Mesendoderm (in vitro differentiated cells): ENCODE data around the gene HILPDA.

Source experiments
- DNase-seq: peaks from one replicate; pipeline ENCODE4 v3.0.0; 2013
- H2AK5ac ChIP-seq: 2 replicates; pipeline ENCODE4 v1.6.1; 2013; ENCODE audit warnings: low read length, inconsistent platforms
- H2BK120ac ChIP-seq: 2 replicates; pipeline ENCODE4 v1.6.1; 2013; ENCODE audit warnings: low read depth, mild to moderate bottlenecking, low read length, moderate library complexity, mixed read lengths
- H2BK15ac ChIP-seq: replicated peaks from 2 replicates; pipeline ENCODE4 v1.6.1; 2013; ENCODE audit warnings: low read depth, mild to moderate bottlenecking, moderate library complexity
- H2BK5ac ChIP-seq: 2 replicates; pipeline ENCODE4 v1.6.1; 2013; ENCODE audit warnings: low read length, inconsistent platforms
- H3K18ac ChIP-seq: 2 replicates; pipeline ENCODE4 v1.6.1; 2013; ENCODE audit warnings: mild to moderate bottlenecking, low read length, mixed read lengths
- H3K23ac ChIP-seq: one replicate; pipeline ENCODE4 v1.6.1; 2013; ENCODE audit warnings: low read length
- H3K27ac ChIP-seq: 2 replicates; pipeline ENCODE4 v1.5.1; 2013; ENCODE audit warnings: low read depth, mild to moderate bottlenecking, inconsistent platforms, low read length, moderate library complexity
- H3K27me3 ChIP-seq: 2 replicates; pipeline ENCODE4 v1.6.1; 2013; ENCODE audit warnings: low read length, control low read depth, mild to moderate bottlenecking, inconsistent platforms; ENCODE audit not compliant: insufficient read depth, poor library complexity
- H3K36me3 ChIP-seq: 2 replicates; pipeline ENCODE4 v1.6.1; 2013; ENCODE audit warnings: low read length, inconsistent platforms; ENCODE audit not compliant: control insufficient read depth, insufficient read depth
- H3K4ac ChIP-seq: one replicate; pipeline ENCODE4 v1.6.1; 2013; ENCODE audit warnings: low read depth, mild to moderate bottlenecking, low read length, moderate library complexity
- H3K4me1 ChIP-seq: 2 replicates; pipeline ENCODE4 v1.6.1; 2013; ENCODE audit warnings: low read depth, low read length, inconsistent platforms; ENCODE audit not compliant: control insufficient read depth
- H3K4me2 ChIP-seq: 2 replicates; pipeline ENCODE4 v1.6.1; 2013; ENCODE audit warnings: low read length
- H3K4me3 ChIP-seq: 2 replicates; pipeline ENCODE4 v1.5.1; 2013; ENCODE audit warnings: mild to moderate bottlenecking, low read length
- H3K56ac ChIP-seq: one replicate; pipeline ENCODE4 v1.6.1; 2013; ENCODE audit warnings: low read length
- H3K79me1 ChIP-seq: 2 replicates; pipeline ENCODE4 v1.6.1; 2013; ENCODE audit warnings: low read length, inconsistent platforms
- H3K79me2 ChIP-seq: 2 replicates; pipeline ENCODE4 v1.6.1; 2013; ENCODE audit warnings: mild to moderate bottlenecking, low read length; ENCODE audit not compliant: control insufficient read depth, insufficient read depth
- H3K9ac ChIP-seq: 2 replicates; pipeline ENCODE4 v1.6.1; 2013; ENCODE audit warnings: low read length, inconsistent platforms
- H4K5ac ChIP-seq: one replicate; pipeline ENCODE4 v1.6.1; 2013; ENCODE audit warnings: low read length
- H4K8ac ChIP-seq: one replicate; pipeline ENCODE4 v1.6.1; 2013; ENCODE audit warnings: low read depth, mild to moderate bottlenecking, control low read depth, low read length, moderate library complexity
- WGBS: extraction: QIAGEN DNeasy Blood & Tissue Kit; methylation state at CpG from one replicate; pipeline ENCODE4 v1.1.7; 2013; ENCODE audit warnings: low lambda C conversion rate, missing lambda C conversion rate; ENCODE audit not compliant: insufficient coverage; ENCODE audit errors: extremely low coverage; 5-methylcytosine and 5-hydroxymethylcytosine counted together

Gene HILPDA

GRCh38 chr7:128446306-128446705 lies 9.4 kb upstream of the HILPDA start:
- H2BK120ac ChIP-seq: no peak overlapping the region
- H3K23ac ChIP-seq: no peak overlapping the region
- no peak overlapping the region for H3K18ac ChIP-seq
- no peak overlapping the region for H3K27ac ChIP-seq
- H3K79me1 ChIP-seq: no peaks in the 10 kb centered on the region
- H3K56ac ChIP-seq: no peak overlapping the region
- H3K4me2 ChIP-seq: no peak overlapping the region
- H3K9ac ChIP-seq: no peak overlapping the region
- no peak overlapping the region for H4K5ac ChIP-seq
- H3K4me1 ChIP-seq: no peaks in the 10 kb centered on the region
- no peaks in the 10 kb centered on the region for H3K79me2 ChIP-seq
- DNase-seq: no peak
- H3K36me3 ChIP-seq: no peaks in the 10 kb centered on the region
- WGBS: no CpG with 5 or more reads among the region's 5 CpGs
- no peak overlapping the region for H2BK15ac ChIP-seq
- no peak overlapping the region for H2BK5ac ChIP-seq
- H3K4me3 ChIP-seq: no peak overlapping the region
- no peak overlapping the region for H4K8ac ChIP-seq
- no peak overlapping the region for H3K4ac ChIP-seq
- no peak overlapping the region for H2AK5ac ChIP-seq
- H3K27me3 ChIP-seq: no peaks in the 10 kb centered on the region

- no peaks in the 10 kb centered on the region for H3K27me3 ChIP-seq
- H3K4me2 ChIP-seq: no peak overlapping the region
- no peak overlapping the region for H3K4me3 ChIP-seq
- no peaks in the 10 kb centered on the region for H3K4me1 ChIP-seq
- H3K4ac ChIP-seq: no peak overlapping the region
- H4K5ac ChIP-seq: no peak overlapping the region
- no peaks in the 10 kb centered on the region for H3K79me2 ChIP-seq
- no peaks in the 10 kb centered on the region for H3K36me3 ChIP-seq
- no peak overlapping the region for H3K18ac ChIP-seq
- H3K56ac ChIP-seq: no peak overlapping the region
- no CpG with 5 or more reads among the region's 4 CpGs for WGBS
- H3K9ac ChIP-seq: no peak overlapping the region
- no peaks in the 10 kb centered on the region for H3K79me1 ChIP-seq
- DNase-seq: no peak
- H2BK15ac ChIP-seq: no peak overlapping the region
- no peak overlapping the region for H2BK120ac ChIP-seq
- no peak overlapping the region for H2BK5ac ChIP-seq
- no peak overlapping the region for H3K23ac ChIP-seq
- no peak overlapping the region for H4K8ac ChIP-seq
- H3K27ac ChIP-seq: no peak overlapping the region
- H2AK5ac ChIP-seq: no peak overlapping the region
These were observed 7.6 kb upstream of the HILPDA start for GRCh38 chr7:128447941-128448564.

- H3K23ac ChIP-seq: no peak overlapping the region
- H2BK15ac ChIP-seq: no peak overlapping the region
- H2AK5ac ChIP-seq: no peak overlapping the region
- H4K5ac ChIP-seq: no peak overlapping the region
- no peaks in the 10 kb centered on the region for H3K79me2 ChIP-seq
- H3K27ac ChIP-seq: no peak overlapping the region
- H2BK120ac ChIP-seq: no peak overlapping the region
- WGBS: no CpG with 5 or more reads among the region's 6 CpGs
- no peak overlapping the region for H2BK5ac ChIP-seq
- DNase-seq: no peak
- H3K9ac ChIP-seq: no peak overlapping the region
- H3K79me1 ChIP-seq: no peaks in the 10 kb centered on the region
- no peak overlapping the region for H4K8ac ChIP-seq
- H3K27me3 ChIP-seq: no peaks in the 10 kb centered on the region
- H3K4me1 ChIP-seq: peaks cover 3% of the 10 kb centered on the region
- H3K36me3 ChIP-seq: no peaks in the 10 kb centered on the region
- H3K4ac ChIP-seq: no peak overlapping the region
- no peak overlapping the region for H3K18ac ChIP-seq
- H3K56ac ChIP-seq: no peak overlapping the region
- H3K4me2 ChIP-seq: no peak overlapping the region
- H3K4me3 ChIP-seq: no peak overlapping the region
These were observed 6.9 kb upstream of the HILPDA start for GRCh38 chr7:128448751-128449302.

- no peak overlapping the region for H2AK5ac ChIP-seq
- no peak overlapping the region for H2BK120ac ChIP-seq
- H4K8ac ChIP-seq: no peak overlapping the region
- H3K4me1 ChIP-seq: peaks cover 10% of the 10 kb centered on the region
- H2BK15ac ChIP-seq: no peak overlapping the region
- no peak overlapping the region for H3K23ac ChIP-seq
- no peak overlapping the region for H2BK5ac ChIP-seq
- no peak overlapping the region for H3K56ac ChIP-seq
- H3K36me3 ChIP-seq: no peaks in the 10 kb centered on the region
- no peak overlapping the region for H3K4ac ChIP-seq
- no peak overlapping the region for H3K18ac ChIP-seq
- H3K27ac ChIP-seq: no peak overlapping the region
- no peak overlapping the region for H3K4me2 ChIP-seq
- DNase-seq: no peak
- no peak overlapping the region for H4K5ac ChIP-seq
- H3K27me3 ChIP-seq: no peaks in the 10 kb centered on the region
- no CpG with 5 or more reads among the region's 4 CpGs for WGBS
- H3K4me3 ChIP-seq: no peak overlapping the region
- no peaks in the 10 kb centered on the region for H3K79me2 ChIP-seq
- H3K9ac ChIP-seq: no peak overlapping the region
- no peaks in the 10 kb centered on the region for H3K79me1 ChIP-seq
These were observed 5.3 kb upstream of the HILPDA start for GRCh38 chr7:128450409-128450808.

- no peak overlapping the region for H3K27ac ChIP-seq
- no peak overlapping the region for H3K4me2 ChIP-seq
- no peak overlapping the region for H2BK120ac ChIP-seq
- H3K79me1 ChIP-seq: no peaks in the 10 kb centered on the region
- no CpG with 5 or more reads among the region's 5 CpGs for WGBS
- H3K79me2 ChIP-seq: peaks cover under 1% of the 10 kb centered on the region
- H3K9ac ChIP-seq: no peak overlapping the region
- no peaks in the 10 kb centered on the region for H3K27me3 ChIP-seq
- H3K56ac ChIP-seq: no peak overlapping the region
- H4K5ac ChIP-seq: no peak overlapping the region
- H3K4ac ChIP-seq: no peak overlapping the region
- H2BK5ac ChIP-seq: no peak overlapping the region
- H3K23ac ChIP-seq: no peak overlapping the region
- no peak overlapping the region for H3K18ac ChIP-seq
- no peak overlapping the region for H3K4me3 ChIP-seq
- peaks cover 10% of the 10 kb centered on the region for H3K4me1 ChIP-seq
- H3K36me3 ChIP-seq: no peaks in the 10 kb centered on the region
- no peak overlapping the region for H2AK5ac ChIP-seq
- no peak for DNase-seq
- H2BK15ac ChIP-seq: no peak overlapping the region
- no peak overlapping the region for H4K8ac ChIP-seq
These were observed 4.8 kb upstream of the HILPDA start for GRCh38 chr7:128450913-128451312.

GRCh38 chr7:128452552-128452951 lies 3.1 kb upstream of the HILPDA start:
- no peak overlapping the region for H4K5ac ChIP-seq
- H3K4me3 ChIP-seq: no peak overlapping the region
- no peak overlapping the region for H2AK5ac ChIP-seq
- H3K36me3 ChIP-seq: no peaks in the 10 kb centered on the region
- no peak overlapping the region for H3K23ac ChIP-seq
- H2BK5ac ChIP-seq: no peak overlapping the region
- H3K79me2 ChIP-seq: peaks cover 12% of the 10 kb centered on the region
- WGBS: no CpG with 5 or more reads among the region's 1 CpG
- H3K4me2 ChIP-seq: no peak overlapping the region
- H3K9ac ChIP-seq: no peak overlapping the region
- no peak overlapping the region for H2BK120ac ChIP-seq
- no peak overlapping the region for H3K56ac ChIP-seq
- H3K18ac ChIP-seq: no peak overlapping the region
- H3K27ac ChIP-seq: no peak overlapping the region
- no peak for DNase-seq
- no peaks in the 10 kb centered on the region for H3K27me3 ChIP-seq
- H3K4ac ChIP-seq: no peak overlapping the region
- peaks cover 5% of the 10 kb centered on the region for H3K79me1 ChIP-seq
- H3K4me1 ChIP-seq: peaks cover 12% of the 10 kb centered on the region
- no peak overlapping the region for H2BK15ac ChIP-seq
- H4K8ac ChIP-seq: no peak overlapping the region
